K562 (cell line): ENCODE measurements around the gene VAC14. TPM values are rescaled to one million over a fixed set of nuclear protein-coding genes. Genes with fewer than 3 reads are reported as not detected.

ENCODE experiments used
- ATAC-seq: fragments of 200-7000 bp; cut with Tn5 transposase; 3 replicates; pipeline ENCODE4 v1.9.1; 2020; ENCODE audit warnings: moderate library complexity
- BruUV-seq: library from RNA; stranded (reverse); fragments of 400-500 nt; replicated peaks from 2 replicates; lab custom pipeline; 2021; lab: Mats Ljungman, UMichigan
- CTCF ChIA-PET: fragments of 300-600 bp; formaldehyde crosslinking; extraction: SDS; loops from one replicate; lab custom pipeline; 2021; ENCODE audit warnings: low intra/inter-chr PET ratio; lab: Yijun Ruan, JAX
- POLR2A ChIA-PET: fragments of 300-600, 350-650 bp; sonication (Branson Sonifier 250); formaldehyde crosslinking; extraction: SDS; loops from one replicate; lab custom pipeline; 2021; ENCODE audit warnings: antibody characterized with exemption, inconsistent platforms; lab: Yijun Ruan, JAX
- DNase-seq, 4 experiments: peaks; one replicate each; pipeline versions ENCODE4 v3.0.0 to v3.0.0-alpha.2; 2011 to 2018; ENCODE audit warnings: low spot score in 3 of 4, mixed read lengths in 3 of 4; ENCODE audit errors: extremely low read depth in 1 of 4
- FAIRE-seq: peaks from 2 replicates; lab custom pipeline; 2011; peaks lifted over from hg19 to GRCh38; lab: Jason Lieb, UNC
- H2AFZ ChIP-seq: 2 replicates; pipeline ENCODE4 v1.6.0; 2011; ENCODE audit warnings: low read depth, low read length, control low read depth, inconsistent platforms
- H3K27ac ChIP-seq: fragments of 200-600 bp; 3 replicates; pipeline ENCODE4 v1.8.0; 2011; ENCODE audit warnings: low read depth, mild to moderate bottlenecking, control low read depth, inconsistent platforms, low read length, moderate library complexity, mixed read lengths; ENCODE audit errors: extremely low read depth
- H3K27me3 ChIP-seq, 2 experiments: fragments of 300-600 bp in 1 of 2; 2 replicates in 1 of 2; 3 replicates in 1 of 2; pipeline versions ENCODE4 v1.6.0 to v1.8.0; 2011; ENCODE audit warnings: inconsistent platforms in 2 of 2, low read length in 2 of 2, mild to moderate bottlenecking in 1 of 2, mixed read lengths in 1 of 2, moderate library complexity in 1 of 2; ENCODE audit not compliant: control insufficient read depth in 2 of 2, insufficient read depth in 2 of 2
- H3K36me3 ChIP-seq: fragments of 300-600 bp; 3 replicates; pipeline ENCODE4 v1.8.0; 2011; ENCODE audit warnings: mild to moderate bottlenecking, low read length, inconsistent platforms; ENCODE audit not compliant: control insufficient read depth, insufficient read depth
- H3K4me1 ChIP-seq, 2 experiments: fragments of 200-600 bp in 1 of 2; replicated peaks in 1 of 2; 2 replicates in 1 of 2; 3 replicates in 1 of 2; pipeline versions ENCODE4 v1.5.1 to v1.8.0; 2011; ENCODE audit warnings: inconsistent platforms in 2 of 2, low read length in 2 of 2, mild to moderate bottlenecking in 1 of 2, mixed read lengths in 1 of 2, moderate library complexity in 1 of 2; ENCODE audit not compliant: control insufficient read depth in 2 of 2, insufficient read depth in 2 of 2
- H3K4me2 ChIP-seq: 2 replicates; pipeline ENCODE4 v1.6.1; 2011; ENCODE audit warnings: low read length, control low read depth, inconsistent platforms, mixed read lengths; ENCODE audit not compliant: insufficient read depth
- H3K4me3 ChIP-seq: fragments of 200-600 bp; sonication (generic), shearing (Covaris generic); 2 replicates; pipeline ENCODE4 v1.5.1; 2016; ENCODE audit warnings: control low read depth, inconsistent platforms
- H3K79me2 ChIP-seq: fragments of 200-600 bp; 3 replicates; pipeline ENCODE4 v1.8.0; 2011; ENCODE audit warnings: low read length, inconsistent platforms; ENCODE audit not compliant: control insufficient read depth, insufficient read depth
- H3K9ac ChIP-seq, 2 experiments: 2 replicates each; pipeline versions ENCODE4 v1.6.0 to v1.6.1; 2011; ENCODE audit warnings: low read depth in 2 of 2, low read length in 2 of 2, control low read depth in 1 of 2, inconsistent platforms in 1 of 2, mild to moderate bottlenecking in 1 of 2, mixed read lengths in 1 of 2; ENCODE audit not compliant: insufficient read depth in 1 of 2
- H3K9me1 ChIP-seq: one replicate; pipeline ENCODE4 v1.6.0; 2011; ENCODE audit warnings: inconsistent platforms, mild to moderate bottlenecking, low read length, moderate library complexity; ENCODE audit not compliant: control insufficient read depth, insufficient read depth
- H3K9me3 ChIP-seq: replicated peaks from 2 replicates; pipeline ENCODE4 v1.5.1; 2011; ENCODE audit warnings: low read depth, low read length, inconsistent platforms; ENCODE audit not compliant: control insufficient read depth, insufficient read depth
- H4K20me1 ChIP-seq: replicated peaks from 2 replicates; pipeline ENCODE4 v1.6.1; 2011; ENCODE audit warnings: low read length, inconsistent platforms, mixed read lengths; ENCODE audit not compliant: control insufficient read depth, insufficient read depth
- ARNT ChIP-seq, 2 experiments: fragments of 450-650 bp; IDR thresholded peaks; 2 replicates each; pipeline ENCODE4 v1.6.1; 2016; ENCODE audit warnings: mild to moderate bottlenecking in 1 of 2
- HMG20A ChIP-seq: fragments of 450-650 bp; formaldehyde crosslinking; conservative IDR thresholded peaks from 2 replicates; pipeline ENCODE4 v1.4.0; 2020; ENCODE audit warnings: mild to moderate bottlenecking, mixed read lengths
- NFRKB ChIP-seq: fragments of 450-650 bp; IDR thresholded peaks from 2 replicates; pipeline ENCODE4 v1.6.1; 2016; ENCODE audit warnings: low read depth
- PTRF ChIP-seq: fragments of 450-650 bp; IDR thresholded peaks from 2 replicates; pipeline ENCODE4 v1.6.1; 2016; ENCODE audit warnings: mild to moderate bottlenecking, missing genetic modification characterization, missing compliant biosample characterization
- whole genome bisulfite sequencing: fragments of 100-300 bp; shearing (Covaris generic); methylation state at CpG from one replicate; pipeline ENCODE4 v1.1.6; 2016; ENCODE audit warnings: low coverage, mixed read lengths; ENCODE audit not compliant: insufficient coverage; ENCODE audit errors: missing lambda C conversion rate; 5-methylcytosine and 5-hydroxymethylcytosine counted together
- in situ Hi-C: fragments of 300-500 bp; cut with MboI; formaldehyde crosslinking; loops from 4 replicates; pipeline ENCODE4 v1.15.0; 2018; ENCODE audit warnings: inconsistent platforms, mixed read lengths
- intact Hi-C: fragments of 100-400 bp; cut with micrococcal nuclease; formaldehyde crosslinking; loops from 2 replicates; pipeline ENCODE4 v1.14.2; 2022
- polyA plus RNA-seq, 8 experiments: library from polyadenylated mRNA; depleted of rRNA in 4 of 8; stranded (reverse) in 5 of 8; unstranded in 3 of 8; fragments of >200 nt; fragmentation: Nextera tagmentation in 2 of 8; fragmentation: Illumina TruSeq in 1 of 8; extraction: Ambion mirVana in 2 of 8; extraction: Trizol in 1 of 8; gene quantifications; 2 replicates each; pipeline versions ENCODE4 v1.2.1 to v1.2.3, GENCODE V29; 2011 to 2014; ENCODE audit warnings: inconsistent platforms in 1 of 8, missing spikeins in 1 of 8
- total RNA-seq, 7 experiments: library from RNA; depleted of rRNA in 6 of 7; stranded (reverse); fragments of >200 nt in 6 of 7; fragmentation: Illumina TruSeq in 2 of 7; extraction: Trizol in 2 of 7; gene quantifications; 2 replicates each; pipeline versions ENCODE4 v1.2.1 to v1.2.3, GENCODE V29; 2011 to 2021; ENCODE audit warnings: low replicate concordance in 1 of 7
- TF ChIP-seq, protein P1 (sequence below): IDR thresholded peaks from 2 replicates; pipeline ENCODE4 v1.6.1; 2012; ENCODE audit warnings: low read depth, low read length, improper control_type of control experiment, borderline replicate concordance
- TF ChIP-seq, protein P2 (sequence below), 3 experiments: IDR thresholded peaks in 2 of 3; conservative IDR thresholded peaks in 1 of 3; 2 replicates each; pipeline ENCODE4 v1.5.1; 2011 to 2012; ENCODE audit warnings: low read length in 3 of 3, mild to moderate bottlenecking in 3 of 3, control low read depth in 2 of 3, improper control_type of control experiment in 1 of 3, inconsistent platforms in 1 of 3, low read depth in 1 of 3, mixed read lengths in 1 of 3, moderate library complexity in 1 of 3; ENCODE audit not compliant: insufficient read depth in 2 of 3

Gene VAC14
- total and polyA plus RNA-seq, 9 of the 15 experiments (the other 6 are each of a cell fraction or from before 2014, with no cell fraction given), result 1.3 to 41.6 (median 26.6) TPM

DNA sequence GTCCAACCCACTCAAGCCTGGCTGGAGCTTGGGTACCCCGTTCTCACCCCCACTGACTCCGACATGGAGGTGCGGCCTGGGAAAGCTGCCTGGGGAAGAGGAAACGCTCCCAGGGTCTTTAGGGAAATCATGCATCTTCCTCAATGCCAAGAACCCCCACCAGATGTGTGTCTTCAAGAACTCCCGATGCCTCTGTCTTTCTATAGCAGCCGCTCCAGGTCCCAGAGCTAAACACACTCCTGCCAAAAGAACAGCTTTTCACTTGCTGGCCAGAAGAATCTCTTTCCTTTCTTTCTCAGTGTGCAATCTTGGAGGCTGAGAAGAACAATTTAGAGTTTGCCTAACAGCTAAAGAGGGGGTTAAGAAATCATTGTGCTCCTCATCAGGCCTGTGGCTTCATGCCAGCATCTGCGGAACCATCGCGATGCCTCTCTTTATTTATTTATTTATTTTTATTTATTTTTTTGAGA, 74.0 kb downstream of the VAC14 start:
- Histone ChIP-seq H3K27ac (peak overlapping the region; percentile 23; the same call in 1 of the 3 replicates), H3K4me1 (peaks cover 8 to 25% of the 10 kb centered on the region in 2 experiments; a peak in 4 of 5 replicates), H3K27me3 (no peaks in the 10 kb centered on the region), H3K9me1 (peaks cover 5% of the 10 kb centered on the region), H3K79me2 (no peaks in the 10 kb centered on the region), H3K4me2 (peak overlapping the region; percentile 45; the same call in 1 of the 2 replicates), H2AFZ (no peak overlapping the region), H4K20me1 (no peaks in the 10 kb centered on the region), H3K36me3 (peaks cover 30% of the 10 kb centered on the region; the same call in 2 of the 3 replicates), H3K4me3 (no peak overlapping the region), H3K9me3 (no peaks in the 10 kb centered on the region), H3K9ac (peak overlapping the region in 1 of 2 experiments; percentile 2; a peak in 1 of 4 replicates)
- no TSS peak for BruUV-seq
- ChIA-PET CTCF (no interaction called here), POLR2A (interaction anchor here (0.6 kb wide), 1 partner anchor 75 kb away, joined by 3 read pairs; no protein-coding TSS in a partner anchor)
- TF ChIP-seq, protein P1, sequence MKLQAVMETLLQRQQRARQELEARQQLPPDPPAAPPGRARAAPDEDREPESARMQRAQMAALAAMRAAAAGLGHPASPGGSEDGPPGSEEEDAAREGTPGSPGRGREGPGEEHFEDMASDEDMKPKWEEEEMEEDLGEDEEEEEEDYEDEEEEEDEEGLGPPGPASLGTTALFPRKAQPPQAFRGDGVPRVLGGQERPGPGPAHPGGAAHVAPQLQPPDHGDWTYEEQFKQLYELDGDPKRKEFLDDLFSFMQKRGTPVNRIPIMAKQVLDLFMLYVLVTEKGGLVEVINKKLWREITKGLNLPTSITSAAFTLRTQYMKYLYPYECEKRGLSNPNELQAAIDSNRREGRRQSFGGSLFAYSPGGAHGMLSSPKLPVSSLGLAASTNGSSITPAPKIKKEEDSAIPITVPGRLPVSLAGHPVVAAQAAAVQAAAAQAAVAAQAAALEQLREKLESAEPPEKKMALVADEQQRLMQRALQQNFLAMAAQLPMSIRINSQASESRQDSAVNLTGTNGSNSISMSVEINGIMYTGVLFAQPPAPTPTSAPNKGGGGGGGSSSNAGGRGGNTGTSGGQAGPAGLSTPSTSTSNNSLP, result no peak
- TF ChIP-seq PTRF (tag) (no peak), NFRKB (no peak), HMG20A (CRISPR knock-in tag) (no peak), ARNT (IDR thresholded peaks at IDR 0.05) (no peak)
- TF ChIP-seq, protein P2, sequence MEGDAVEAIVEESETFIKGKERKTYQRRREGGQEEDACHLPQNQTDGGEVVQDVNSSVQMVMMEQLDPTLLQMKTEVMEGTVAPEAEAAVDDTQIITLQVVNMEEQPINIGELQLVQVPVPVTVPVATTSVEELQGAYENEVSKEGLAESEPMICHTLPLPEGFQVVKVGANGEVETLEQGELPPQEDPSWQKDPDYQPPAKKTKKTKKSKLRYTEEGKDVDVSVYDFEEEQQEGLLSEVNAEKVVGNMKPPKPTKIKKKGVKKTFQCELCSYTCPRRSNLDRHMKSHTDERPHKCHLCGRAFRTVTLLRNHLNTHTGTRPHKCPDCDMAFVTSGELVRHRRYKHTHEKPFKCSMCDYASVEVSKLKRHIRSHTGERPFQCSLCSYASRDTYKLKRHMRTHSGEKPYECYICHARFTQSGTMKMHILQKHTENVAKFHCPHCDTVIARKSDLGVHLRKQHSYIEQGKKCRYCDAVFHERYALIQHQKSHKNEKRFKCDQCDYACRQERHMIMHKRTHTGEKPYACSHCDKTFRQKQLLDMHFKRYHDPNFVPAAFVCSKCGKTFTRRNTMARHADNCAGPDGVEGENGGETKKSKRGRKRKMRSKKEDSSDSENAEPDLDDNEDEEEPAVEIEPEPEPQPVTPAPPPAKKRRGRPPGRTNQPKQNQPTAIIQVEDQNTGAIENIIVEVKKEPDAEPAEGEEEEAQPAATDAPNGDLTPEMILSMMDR (IDR thresholded peaks at IDR 0.05 in 2 of 3, conservative IDR thresholded peaks at IDR 0.05 in 1 of 3; ENCODE audit: insufficient read depth in 2 of 3, low read depth in 1 of 3, low read length in 3 of 3), result no peak
- FAIRE-seq (no peak), DNase-seq (no peak), ATAC-seq (no peak)
- WGBS, result 84% methylated on average over 9 of the region's 9 CpGs
- intact Hi-C loops, result no loop called here
- in situ Hi-C loops, result no loop called here
